ENCODE results near the gene ARHGAP22.

- TF ChIP-seq CTCF (conservative IDR thresholded peaks at IDR 0.05 in 1 of 2, IDR thresholded peaks at IDR 0.05 in 1 of 2; ENCODE audit: low read depth in 1 of 2, low read length in 2 of 2) (no peak), EZH2 (IDR thresholded peaks at IDR 0.05; ENCODE audit: low read length, missing control alignments) (no peak)
Measured at GRCh38 chr10:48638158-48638557, 33.3 kb upstream of the ARHGAP22 start.
